HG03060 (cell line): ENCODE data around the gene DPF3.
"Not testable (repeated sequence)": the region's sequence is repeated elsewhere in the genome, so short reads cannot be mapped to it uniquely, and the experiment has no call there.

Experiments used
- ATAC-seq: cut with Tn5 transposase; IDR thresholded peaks from one replicate; pipeline ENCODE4 v1.9.1; 2021; ENCODE audit warnings: low read depth, moderate number of reproducible peaks; ENCODE audit not compliant: unreplicated experiment

The DPF3 gene

GRCh38 chr14:72882047-72882446, 11.9 kb downstream of the DPF3 start:
- ATAC-seq: no peak

DNA sequence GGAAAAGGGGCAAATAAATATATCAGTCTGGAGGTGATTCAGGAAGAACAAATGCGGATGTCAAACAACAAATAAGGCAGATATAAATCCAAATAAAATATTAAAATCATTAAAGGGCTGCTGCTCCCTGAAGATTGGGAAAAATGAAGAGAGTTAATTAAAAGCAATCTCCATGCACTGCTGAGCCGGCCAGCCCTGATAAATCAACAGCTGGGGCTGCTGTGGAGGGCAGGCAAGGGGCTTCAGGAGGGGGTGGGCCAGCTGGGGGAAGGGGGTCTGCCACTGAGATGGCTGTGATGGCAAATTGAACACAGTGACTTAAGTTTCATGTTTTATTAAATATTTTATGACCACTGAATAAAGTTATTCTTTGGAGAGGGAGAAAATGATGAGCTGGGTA, 12.4 kb downstream of the DPF3 start:
- no peak for ATAC-seq

GRCh38 chr14:72880820-72881219, 13.1 kb downstream of the DPF3 start:
- ATAC-seq: no peak

GRCh38 chr14:72880164-72880563, 13.7 kb downstream of the DPF3 start:
- no peak for ATAC-seq

- no peak for ATAC-seq
Observed at GRCh38 chr14:72879431-72879830, 14.5 kb downstream of the DPF3 start.

DNA sequence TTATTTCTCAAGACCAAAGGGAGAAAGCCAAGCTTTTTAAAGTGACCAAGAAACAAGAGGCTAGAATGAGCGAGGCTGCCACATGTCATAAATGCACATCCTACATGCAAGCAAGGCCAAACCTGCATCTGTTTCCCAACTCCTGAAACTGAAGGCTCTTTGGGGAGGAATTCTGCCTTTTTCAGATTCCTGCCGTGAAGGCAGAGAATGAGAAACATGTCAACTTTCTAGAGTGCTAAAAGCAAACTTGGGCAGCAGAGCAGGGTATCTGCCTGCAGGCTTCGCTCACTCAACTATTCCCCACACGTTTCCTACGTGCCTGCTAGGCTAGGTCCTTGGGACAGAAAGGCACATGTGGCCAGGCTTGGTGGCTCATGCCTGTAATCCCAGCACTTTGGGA, 15.2 kb downstream of the DPF3 start:
- ATAC-seq: no peak

GRCh38 chr14:72876710-72877063, 17.2 kb downstream of the DPF3 start:
- no peak for ATAC-seq

- ATAC-seq: no peak
Observed at GRCh38 chr14:72876005-72876709, 17.7 kb downstream of the DPF3 start.

DNA sequence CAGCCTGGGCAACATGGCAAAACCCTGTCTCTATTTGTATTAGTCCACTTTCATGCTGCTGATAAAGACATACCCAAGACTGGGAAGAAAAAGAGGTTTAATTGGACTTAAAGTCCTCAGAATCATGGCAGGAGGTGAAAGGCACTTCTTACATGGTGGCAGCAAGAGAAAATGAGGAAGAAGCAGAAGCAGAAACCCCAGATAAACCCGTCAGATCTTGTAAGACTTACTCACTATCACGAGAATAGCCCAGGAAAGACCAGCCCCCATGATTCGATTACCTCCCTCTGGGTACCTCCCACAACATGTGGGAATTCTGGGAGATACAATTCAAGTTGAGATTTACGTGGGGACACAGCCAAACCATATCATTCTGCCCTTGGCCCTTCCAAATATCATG, 23.0 kb downstream of the DPF3 start:
- ATAC-seq: not testable (repeated sequence)

DNA sequence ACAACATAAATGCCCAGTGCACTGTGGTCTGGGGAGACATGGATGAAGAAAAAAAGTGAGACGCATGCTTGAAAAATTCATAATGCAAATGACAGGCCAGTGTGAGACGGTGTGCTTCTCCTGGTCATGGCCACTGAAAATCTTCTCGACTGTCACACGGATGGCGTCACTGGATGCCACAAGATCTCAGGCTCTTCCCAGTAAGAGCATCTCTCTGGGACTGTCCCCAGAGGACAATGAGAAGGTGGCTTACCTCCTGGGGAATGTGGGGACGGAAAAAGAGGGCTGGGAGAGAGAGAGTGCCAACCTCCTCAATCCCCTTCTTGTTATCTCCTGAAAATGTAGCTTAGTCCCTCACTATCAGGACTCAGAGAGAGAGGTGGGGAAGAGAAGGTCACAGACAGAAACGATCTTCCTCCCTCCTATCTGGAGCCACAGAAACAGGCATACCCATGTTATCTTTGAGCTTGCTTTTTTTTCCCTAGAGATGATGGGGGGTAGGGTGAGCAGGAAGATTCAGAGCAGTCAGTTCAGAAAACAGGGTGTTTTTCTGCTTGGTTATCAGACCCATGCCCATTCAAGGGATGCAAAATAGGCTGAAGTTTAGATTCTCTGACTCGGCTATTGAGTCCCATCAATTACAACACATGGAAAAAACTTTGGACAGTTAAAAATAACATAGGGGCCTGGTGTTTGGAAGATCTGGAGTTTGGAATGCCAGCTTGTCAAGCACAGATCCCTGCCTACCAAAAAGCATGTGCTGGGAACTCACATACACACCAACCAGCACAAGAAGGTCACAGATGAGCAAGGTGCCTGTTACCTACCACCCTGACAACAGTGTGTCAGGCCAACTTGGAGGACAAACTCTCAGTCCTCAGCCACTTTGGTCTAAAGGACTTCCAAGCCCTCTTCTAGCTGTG, 24.2 kb downstream of the DPF3 start:
- no peak for ATAC-seq

DNA sequence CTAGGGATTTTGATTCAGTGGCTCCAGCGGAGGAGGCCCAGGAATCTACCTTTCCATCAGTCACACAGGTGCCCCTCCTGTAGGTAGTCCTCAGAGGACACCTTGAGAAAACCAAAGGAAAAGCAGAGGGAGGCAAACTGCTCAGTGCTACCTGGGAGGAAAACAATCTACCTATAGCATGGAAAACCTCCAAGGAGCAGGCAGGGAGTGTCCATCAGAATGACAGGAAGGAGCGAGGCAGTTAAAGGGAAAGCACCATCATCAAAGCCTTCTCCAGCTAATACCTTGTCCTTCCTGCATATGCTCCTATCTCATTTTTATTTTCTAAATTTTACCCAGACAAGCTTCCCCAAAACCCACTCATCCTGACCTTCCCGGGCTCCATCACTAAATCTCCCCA, 25.4 kb downstream of the DPF3 start:
- ATAC-seq: no peak

- ATAC-seq: no peak
Observed at GRCh38 chr14:72864712-72865365, 29.1 kb downstream of the DPF3 start.

GRCh38 chr14:72863216-72864006, 30.5 kb downstream of the DPF3 start:
- no peak for ATAC-seq

DNA sequence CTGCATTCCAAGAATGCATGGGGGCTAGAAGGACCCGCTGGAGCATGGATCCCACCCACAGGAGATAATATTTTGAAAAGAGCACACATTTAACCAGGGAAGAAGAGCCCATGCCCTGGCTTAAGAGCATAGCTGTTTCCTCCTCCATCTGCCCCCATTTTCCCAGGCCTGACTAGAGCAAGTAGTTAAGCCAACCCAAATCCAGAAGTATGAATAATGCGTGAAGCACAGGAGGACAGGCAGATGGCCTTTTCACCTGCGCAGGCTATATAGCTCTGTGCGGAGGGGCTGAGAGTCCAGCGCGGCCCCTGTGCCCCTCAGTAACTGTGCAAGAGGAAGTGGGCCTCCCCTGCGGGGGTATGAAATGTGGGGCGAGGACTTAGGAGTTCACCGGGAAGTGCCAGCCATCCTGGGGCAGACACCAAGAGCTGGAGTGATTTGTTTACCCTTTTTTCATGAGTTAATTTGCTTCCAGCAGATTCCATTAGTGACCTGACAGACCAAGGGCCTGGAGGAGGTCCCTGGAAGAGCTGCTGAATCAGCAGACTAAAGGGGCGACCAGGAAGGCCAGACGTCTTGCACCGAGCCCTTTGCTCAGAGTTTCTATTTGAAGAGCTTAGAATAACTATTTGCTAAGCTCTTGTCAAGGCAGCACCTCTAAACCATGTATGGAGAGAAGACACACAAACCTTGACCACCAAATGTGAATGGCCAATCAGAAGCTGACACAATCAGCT, 37.2 kb downstream of the DPF3 start:
- ATAC-seq: no peak

GRCh38 chr14:72855913-72856312, 38.0 kb downstream of the DPF3 start:
- no peak for ATAC-seq

DNA sequence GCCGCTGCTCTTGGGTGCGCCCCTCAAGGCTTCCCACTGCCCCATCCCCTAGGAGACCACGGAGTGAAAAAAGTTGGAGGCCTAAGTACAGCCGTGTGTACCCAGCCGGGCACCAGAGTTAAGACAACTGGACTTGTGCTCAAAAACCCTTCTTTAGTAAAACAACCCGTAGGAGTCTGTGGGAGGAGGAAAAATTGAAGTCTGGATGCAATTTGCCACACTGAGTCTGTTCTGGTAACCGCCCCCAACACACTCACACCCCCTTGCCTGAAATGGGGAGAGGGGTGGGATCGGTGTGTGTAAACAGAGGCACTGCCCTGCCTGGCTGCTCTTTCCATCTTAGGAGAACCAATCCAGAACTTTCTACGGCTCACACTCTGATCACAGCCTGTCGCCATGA, 41.7 kb downstream of the DPF3 start:
- ATAC-seq: no peak

DNA sequence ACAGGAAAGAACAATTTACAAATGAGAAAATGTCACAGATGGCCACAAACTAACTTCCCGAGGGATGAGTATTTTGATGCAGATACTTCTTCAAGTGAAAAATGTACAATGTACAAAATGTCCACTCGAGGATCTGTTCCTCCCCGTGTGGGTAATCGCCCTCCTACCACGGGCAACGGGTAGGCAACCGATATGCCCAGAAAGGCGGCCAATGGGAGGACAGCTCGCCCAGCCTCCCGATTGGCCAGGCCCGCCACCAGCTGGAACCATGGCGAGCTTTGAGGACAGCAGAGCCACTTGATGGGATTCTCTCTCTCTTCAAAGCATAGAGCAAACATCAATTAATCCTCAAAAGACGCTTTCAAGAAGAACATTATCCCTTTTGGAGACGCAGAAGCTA, 42.3 kb downstream of the DPF3 start:
- ATAC-seq: no peak

GRCh38 chr14:72850360-72850759, 43.5 kb downstream of the DPF3 start:
- no peak for ATAC-seq

DNA sequence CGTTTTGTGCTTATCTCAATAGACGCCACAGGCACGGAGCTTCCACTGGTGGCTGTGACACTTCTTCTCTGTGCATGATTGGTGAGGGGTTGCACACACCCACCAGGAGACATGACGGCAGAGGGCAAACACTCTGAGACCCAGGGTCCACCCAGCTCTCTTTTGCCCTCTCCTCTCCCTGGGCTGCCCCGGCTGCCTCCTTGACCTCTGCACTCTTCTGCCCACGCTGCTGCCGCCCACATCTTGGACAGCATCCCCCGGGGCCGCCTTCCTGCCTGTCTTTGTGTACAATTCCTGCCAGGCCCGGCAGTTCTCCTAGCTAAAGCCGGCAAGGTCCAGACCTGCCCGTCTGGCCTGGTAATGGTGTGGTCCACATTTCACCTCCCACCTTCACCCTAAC, 44.7 kb downstream of the DPF3 start:
- no peak for ATAC-seq

DNA sequence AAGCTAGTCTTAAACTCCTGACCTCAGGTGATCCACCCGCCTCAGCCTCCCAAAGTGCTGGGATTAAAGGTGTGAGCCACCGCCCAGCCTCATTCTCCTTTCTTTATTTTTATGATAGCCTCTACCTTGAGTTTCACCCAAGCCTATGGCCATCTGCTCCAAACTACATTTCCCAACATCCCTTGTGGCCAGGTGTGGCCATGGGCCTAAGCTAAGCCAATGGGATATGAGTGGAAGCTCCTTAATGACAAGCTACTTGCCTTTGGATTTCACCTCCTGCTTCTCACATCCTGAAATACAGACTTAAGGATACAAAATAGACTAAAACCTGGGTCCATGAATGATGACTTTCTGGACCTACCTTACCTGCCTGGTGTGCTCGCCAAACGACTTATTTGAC, 46.2 kb downstream of the DPF3 start:
- no peak for ATAC-seq
